Stomach (tissue), 4 donors: Measurements from ENCODE around the gene ARID1B.

ENCODE experiments used
- CTCF ChIP-seq, 7 experiments: fragments of 450-650 bp in 4 of 7; fragments of 200-600 bp in 3 of 7; sonication (generic) in 3 of 7; IDR thresholded peaks; one replicate each; pipeline ENCODE4 v1.5.1; 2016 to 2019; ENCODE audit warnings: antibody characterized with exemption in 7 of 7, control low read depth in 2 of 7, mild to moderate bottlenecking in 1 of 7
- POLR2A ChIP-seq, 4 donors: fragments of 450-650 bp; IDR thresholded peaks; one replicate each; pipeline ENCODE4 v1.6.1; 2016; ENCODE audit warnings: antibody characterized with exemption in 4 of 4, control low read depth in 2 of 4, mild to moderate bottlenecking in 1 of 4, moderate library complexity in 1 of 4
- POLR2AphosphoS5 ChIP-seq, 3 donors: sonication (generic); formaldehyde crosslinking; IDR thresholded peaks; one replicate each; pipeline ENCODE4 v1.6.1; 2016; ENCODE audit warnings: antibody characterized with exemption in 3 of 3

GRCh38 chr6:157020398-157020797 is 243.2 kb downstream of the ARID1B start:
- TF ChIP-seq POLR2A (IDR thresholded peaks at IDR 0.05) (no peak), CTCF (IDR thresholded peaks at IDR 0.05) (no peak), POLR2AphosphoS5 (IDR thresholded peaks at IDR 0.05) (no peak)
